Prostate gland (tissue), 2 donors: ENCODE measurements around the gene CNTN4.

Experiments used
- POLR2A ChIP-seq: fragments of 450-650 bp; IDR thresholded peaks from one replicate; pipeline ENCODE4 v1.6.1; 2016; ENCODE audit warnings: antibody characterized with exemption, mild to moderate bottlenecking
- TF ChIP-seq, protein P1 (sequence below), 4 experiments: fragments of 200-600 bp in 2 of 4; fragments of 450-650 bp in 2 of 4; sonication (generic) in 2 of 4; IDR thresholded peaks; 1 replicate in 3 of 4; 2 replicates in 1 of 4; pipeline ENCODE4 v1.5.1; 2016 to 2019; ENCODE audit warnings: antibody characterized with exemption in 4 of 4, mild to moderate bottlenecking in 2 of 4, moderate library complexity in 2 of 4

DNA sequence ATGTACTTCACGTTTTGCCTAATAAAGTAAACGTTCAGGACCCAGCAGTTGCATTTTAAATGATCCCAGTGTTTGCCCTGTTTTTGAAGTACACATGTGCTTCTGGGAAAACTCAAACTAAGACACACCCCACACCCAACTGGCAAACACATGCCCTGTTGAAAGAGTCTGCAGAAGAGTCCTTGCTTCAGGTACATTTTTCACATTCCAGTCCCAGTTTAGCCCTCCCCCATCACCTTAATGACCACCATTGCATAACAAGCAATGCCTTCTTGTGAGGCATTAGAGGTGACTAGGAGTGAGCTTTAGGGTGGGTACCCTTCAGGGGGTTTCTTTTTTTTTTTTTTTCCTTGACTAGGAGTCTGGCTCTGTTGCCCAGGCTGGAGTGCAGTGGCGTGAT is 322.3 kb downstream of the CNTN4 start:
- TF ChIP-seq, protein P1, sequence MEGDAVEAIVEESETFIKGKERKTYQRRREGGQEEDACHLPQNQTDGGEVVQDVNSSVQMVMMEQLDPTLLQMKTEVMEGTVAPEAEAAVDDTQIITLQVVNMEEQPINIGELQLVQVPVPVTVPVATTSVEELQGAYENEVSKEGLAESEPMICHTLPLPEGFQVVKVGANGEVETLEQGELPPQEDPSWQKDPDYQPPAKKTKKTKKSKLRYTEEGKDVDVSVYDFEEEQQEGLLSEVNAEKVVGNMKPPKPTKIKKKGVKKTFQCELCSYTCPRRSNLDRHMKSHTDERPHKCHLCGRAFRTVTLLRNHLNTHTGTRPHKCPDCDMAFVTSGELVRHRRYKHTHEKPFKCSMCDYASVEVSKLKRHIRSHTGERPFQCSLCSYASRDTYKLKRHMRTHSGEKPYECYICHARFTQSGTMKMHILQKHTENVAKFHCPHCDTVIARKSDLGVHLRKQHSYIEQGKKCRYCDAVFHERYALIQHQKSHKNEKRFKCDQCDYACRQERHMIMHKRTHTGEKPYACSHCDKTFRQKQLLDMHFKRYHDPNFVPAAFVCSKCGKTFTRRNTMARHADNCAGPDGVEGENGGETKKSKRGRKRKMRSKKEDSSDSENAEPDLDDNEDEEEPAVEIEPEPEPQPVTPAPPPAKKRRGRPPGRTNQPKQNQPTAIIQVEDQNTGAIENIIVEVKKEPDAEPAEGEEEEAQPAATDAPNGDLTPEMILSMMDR (IDR thresholded peaks at IDR 0.05): no peak
- no peak for TF ChIP-seq POLR2A
